PC-9 (cell line): Measurements from ENCODE around the gene SEPTIN6.

Source experiments
- EZH2 ChIP-seq: fragments of 200-600 bp; sonication (generic); IDR thresholded peaks from 2 replicates; pipeline ENCODE4 v1.8.0; 2017; ENCODE audit warnings: antibody characterized with exemption, low read depth
- TF ChIP-seq, protein P1 (sequence below): fragments of 200-600 bp; sonication (generic); conservative IDR thresholded peaks from 2 replicates; pipeline ENCODE4 v1.6.1; 2017; ENCODE audit warnings: mixed run types, antibody characterized with exemption, mild to moderate bottlenecking, moderate library complexity

DNA sequence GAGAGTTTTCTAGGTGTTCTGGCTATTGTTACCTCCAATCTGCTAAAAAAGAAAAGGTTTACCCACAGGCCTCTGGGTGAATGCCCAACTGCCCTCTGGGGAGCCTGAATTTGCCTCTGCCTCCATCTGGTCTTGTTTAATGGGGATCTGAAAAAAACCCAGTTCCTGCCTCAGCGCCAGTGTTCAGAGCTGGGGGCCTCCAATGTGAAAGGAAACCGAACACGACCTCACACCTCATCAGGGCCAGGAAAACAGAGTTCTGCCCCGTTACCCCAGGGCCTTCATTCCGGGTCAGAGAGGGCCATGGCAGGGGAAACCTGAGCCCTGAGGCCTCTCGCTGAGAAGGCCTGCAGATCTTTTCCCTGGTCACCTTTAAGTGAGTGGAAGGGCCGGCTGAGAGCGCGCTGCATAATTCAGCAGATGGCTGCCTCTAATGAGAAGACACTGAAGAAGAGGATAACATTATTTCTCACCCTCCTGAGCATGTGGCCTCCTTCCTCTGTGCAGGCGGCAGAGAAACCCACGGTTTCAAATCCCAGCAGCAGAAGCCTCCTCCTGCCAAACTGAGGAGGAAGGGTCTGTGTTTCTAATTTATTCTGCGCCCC lies 6.8 kb downstream of the SEPTIN6 start:
- TF ChIP-seq, protein P1, sequence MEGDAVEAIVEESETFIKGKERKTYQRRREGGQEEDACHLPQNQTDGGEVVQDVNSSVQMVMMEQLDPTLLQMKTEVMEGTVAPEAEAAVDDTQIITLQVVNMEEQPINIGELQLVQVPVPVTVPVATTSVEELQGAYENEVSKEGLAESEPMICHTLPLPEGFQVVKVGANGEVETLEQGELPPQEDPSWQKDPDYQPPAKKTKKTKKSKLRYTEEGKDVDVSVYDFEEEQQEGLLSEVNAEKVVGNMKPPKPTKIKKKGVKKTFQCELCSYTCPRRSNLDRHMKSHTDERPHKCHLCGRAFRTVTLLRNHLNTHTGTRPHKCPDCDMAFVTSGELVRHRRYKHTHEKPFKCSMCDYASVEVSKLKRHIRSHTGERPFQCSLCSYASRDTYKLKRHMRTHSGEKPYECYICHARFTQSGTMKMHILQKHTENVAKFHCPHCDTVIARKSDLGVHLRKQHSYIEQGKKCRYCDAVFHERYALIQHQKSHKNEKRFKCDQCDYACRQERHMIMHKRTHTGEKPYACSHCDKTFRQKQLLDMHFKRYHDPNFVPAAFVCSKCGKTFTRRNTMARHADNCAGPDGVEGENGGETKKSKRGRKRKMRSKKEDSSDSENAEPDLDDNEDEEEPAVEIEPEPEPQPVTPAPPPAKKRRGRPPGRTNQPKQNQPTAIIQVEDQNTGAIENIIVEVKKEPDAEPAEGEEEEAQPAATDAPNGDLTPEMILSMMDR: no peak
- no peak for TF ChIP-seq EZH2
